Natural killer cell (primary cell): Measurements from ENCODE around the gene CRELD1. TPM values are rescaled to one million over a fixed set of nuclear protein-coding genes. Genes with fewer than 3 reads are reported as not detected.

Source experiments
- ATAC-seq, 3 donors: fragments of 150-1000 bp in 2 of 3; fragments of 200-7000 bp in 1 of 3; cut with Tn5 transposase; 1 replicate in 1 of 3; 2 replicates in 2 of 3; pipeline ENCODE4 v1.10.0; 2021; ENCODE audit warnings: mild to moderate bottlenecking in 2 of 3, moderate library complexity in 2 of 3
- DNase-seq, 2 donors: peaks; one replicate each; pipeline versions ENCODE4 v3.0.0 to v3.0.0-alpha.2; 2013 to 2021; ENCODE audit warnings: mixed read lengths in 1 of 2
- H3K27ac ChIP-seq: one replicate; pipeline ENCODE4 v1.5.1; 2013; ENCODE audit warnings: mild to moderate bottlenecking, low read length
- H3K27me3 ChIP-seq: one replicate; pipeline ENCODE4 v1.6.1; 2013; ENCODE audit warnings: low read length; ENCODE audit not compliant: control insufficient read depth, insufficient read depth
- H3K36me3 ChIP-seq: one replicate; pipeline ENCODE4 v1.6.1; 2013; ENCODE audit warnings: low read length; ENCODE audit not compliant: control insufficient read depth, insufficient read depth
- H3K4me1 ChIP-seq: one replicate; pipeline ENCODE4 v1.6.1; 2013; ENCODE audit warnings: low read length; ENCODE audit not compliant: control insufficient read depth, insufficient read depth
- H3K4me3 ChIP-seq: one replicate; pipeline ENCODE4 v1.5.1; 2013; ENCODE audit warnings: low read length
- H3K9me3 ChIP-seq: one replicate; pipeline ENCODE4 v1.6.1; 2013; ENCODE audit warnings: low read length; ENCODE audit not compliant: control insufficient read depth, insufficient read depth
- H3K27ac Mint-ChIP-seq, 2 donors: one replicate each; pipeline ENCODE4 v1.8.0; 2022; ENCODE audit warnings: mild to moderate bottlenecking in 2 of 2, mixed read lengths in 2 of 2, moderate library complexity in 1 of 2
- H3K27me3 Mint-ChIP-seq, 2 donors: one replicate each; pipeline ENCODE4 v1.8.0; 2022; ENCODE audit warnings: low read depth in 2 of 2, mixed read lengths in 2 of 2
- H3K36me3 Mint-ChIP-seq: one replicate; pipeline ENCODE4 v1.8.0; 2022; ENCODE audit warnings: mixed read lengths
- H3K4me1 Mint-ChIP-seq, 2 donors: one replicate each; pipeline ENCODE4 v1.8.0; 2022; ENCODE audit warnings: mixed read lengths in 2 of 2
- H3K4me3 Mint-ChIP-seq: one replicate; pipeline ENCODE4 v1.8.0; 2022; ENCODE audit warnings: mild to moderate bottlenecking, moderate library complexity, mixed read lengths
- H3K9me3 Mint-ChIP-seq, 2 donors: one replicate each; pipeline ENCODE4 v1.8.0; 2022; ENCODE audit warnings: mixed read lengths in 2 of 2
- CTCF ChIP-seq: fragments of 200-600 bp; IDR thresholded peaks from one replicate; pipeline ENCODE4 v1.8.0; 2022; ENCODE audit warnings: antibody characterized with exemption
- WGBS: methylation state at CpG from one replicate; pipeline ENCODE4 v1.1.7; 2013; ENCODE audit warnings: missing lambda C conversion rate; ENCODE audit not compliant: insufficient coverage; 5-methylcytosine and 5-hydroxymethylcytosine counted together
- intact Hi-C: fragments of 100-400 bp; cut with micrococcal nuclease; formaldehyde crosslinking; loops from one replicate; pipeline ENCODE4 v1.14.2; 2022
- total RNA-seq, 4 donors: library from RNA; stranded (reverse); fragments of 120-200 nt in 1 of 4; gene quantifications; one replicate each; pipeline versions ENCODE4 v1.2.3 to v1.2.4, GENCODE V29; 2013 to 2022

Gene CRELD1
- total RNA-seq, 3 donors from 2014 or later (not counting 1 experiment from before 2014, with no cell fraction given) = 29.1 to 35.6 (median 32.9) TPM

DNA sequence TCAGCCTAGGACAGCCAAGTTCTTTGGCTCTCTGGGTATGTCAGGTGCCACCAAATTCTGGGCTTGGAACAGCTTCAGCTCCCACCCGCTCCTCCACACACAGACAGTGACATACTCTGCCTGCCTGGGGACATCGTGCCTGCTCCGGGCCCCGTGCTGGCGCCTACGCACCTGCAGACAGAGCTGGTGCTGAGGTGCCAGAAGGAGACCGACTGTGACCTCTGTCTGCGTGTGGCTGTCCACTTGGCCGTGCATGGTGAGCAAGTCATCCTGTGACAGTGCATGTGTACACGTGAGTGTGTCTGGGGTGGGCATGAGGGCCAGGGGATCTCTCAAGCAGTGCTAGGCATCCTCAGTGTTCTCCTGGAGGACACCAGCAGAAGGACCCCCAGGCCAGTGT is 15.8 kb upstream of the CRELD1 start:
- H3K36me3 Mint-ChIP-seq = no peaks in the 10 kb centered on the region
- H3K9me3 Mint-ChIP-seq = no peaks in the 10 kb centered on the region
- no peak overlapping the region for H3K27ac Mint-ChIP-seq
- Histone ChIP-seq H3K27ac (no peak overlapping the region), H3K9me3 (no peaks in the 10 kb centered on the region), H3K36me3 (no peaks in the 10 kb centered on the region), H3K4me3 (no peak overlapping the region), H3K4me1 (peaks cover 21% of the 10 kb centered on the region), H3K27me3 (no peaks in the 10 kb centered on the region)
- no peak for ATAC-seq
- no peak for DNase-seq
- H3K27me3 Mint-ChIP-seq = no peaks in the 10 kb centered on the region
- no peak overlapping the region for H3K4me3 Mint-ChIP-seq
- intact Hi-C loops = no loop called here
- 97% methylated on average over 10 of the region's 10 CpGs for WGBS
- peaks cover 0 to 19% of the 10 kb centered on the region in 2 donors for H3K4me1 Mint-ChIP-seq
- TF ChIP-seq CTCF = no peak

DNA sequence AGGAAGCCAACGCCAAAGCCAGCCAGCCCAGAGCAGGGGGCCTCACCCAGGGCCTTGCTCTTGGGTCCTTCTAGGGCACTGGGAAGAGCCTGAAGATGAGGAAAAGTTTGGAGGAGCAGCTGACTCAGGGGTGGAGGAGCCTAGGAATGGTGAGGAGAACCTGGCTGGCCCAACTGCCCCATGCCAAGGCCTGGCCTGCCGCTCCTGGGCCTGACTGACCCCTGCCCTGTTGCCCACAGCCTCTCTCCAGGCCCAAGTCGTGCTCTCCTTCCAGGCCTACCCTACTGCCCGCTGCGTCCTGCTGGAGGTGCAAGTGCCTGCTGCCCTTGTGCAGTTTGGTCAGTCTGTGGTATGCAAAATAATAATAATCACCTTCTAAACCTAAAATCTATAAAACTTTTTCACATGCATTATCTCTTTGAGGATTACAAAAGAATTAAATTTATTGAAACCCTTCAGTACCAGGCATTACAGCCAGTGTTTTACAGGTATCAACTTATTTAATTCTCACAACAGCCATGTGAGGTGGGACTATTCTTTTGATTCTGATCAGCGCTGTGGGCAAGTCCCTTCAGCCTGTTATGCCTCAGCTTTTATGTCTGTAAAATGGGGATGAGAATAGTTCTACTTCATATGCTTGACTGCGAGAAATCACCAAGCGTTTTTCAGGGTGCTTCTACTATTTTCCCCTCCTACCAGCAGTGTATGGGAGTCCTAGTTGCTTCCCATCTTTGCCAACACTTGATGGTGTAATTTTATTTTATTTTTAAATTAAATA is 15.2 kb upstream of the CRELD1 start:
- WGBS = 98% methylated on average over 5 of the region's 8 CpGs

DNA sequence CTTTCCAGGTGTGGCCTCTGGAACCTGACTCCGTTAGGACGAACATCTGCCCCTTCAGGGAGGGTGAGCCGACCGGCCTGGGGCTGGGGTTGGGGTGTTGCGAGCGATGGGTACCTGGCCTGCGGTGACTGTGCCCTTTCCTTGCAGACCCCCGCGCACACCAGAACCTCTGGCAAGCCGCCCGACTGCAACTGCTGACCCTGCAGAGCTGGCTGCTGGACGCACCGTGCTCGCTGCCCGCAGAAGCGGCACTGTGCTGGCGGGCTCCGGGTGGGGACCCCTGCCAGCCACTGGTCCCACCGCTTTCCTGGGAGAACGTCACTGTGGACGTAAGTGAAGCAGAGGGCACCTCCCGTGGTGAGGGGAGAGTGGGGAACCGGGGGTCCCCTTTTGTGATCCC is 5.5 kb upstream of the CRELD1 start:
- peaks cover 12 to 15% of the 10 kb centered on the region in 2 donors for H3K4me1 Mint-ChIP-seq
- H3K36me3 Mint-ChIP-seq = no peaks in the 10 kb centered on the region
- DNase-seq (no peak), ATAC-seq (no peak)
- H3K4me3 ChIP-seq = no peak overlapping the region
- H3K27me3 ChIP-seq = no peaks in the 10 kb centered on the region
- no peak for TF ChIP-seq CTCF
- intact Hi-C loops = no loop called here
- H3K4me1 ChIP-seq = peaks cover 12% of the 10 kb centered on the region
- no peak overlapping the region for H3K27ac ChIP-seq
- no peak overlapping the region for H3K27ac Mint-ChIP-seq
- no peaks in the 10 kb centered on the region for H3K9me3 Mint-ChIP-seq
- no peaks in the 10 kb centered on the region for H3K9me3 ChIP-seq
- WGBS = 96% methylated on average over 21 of the region's 23 CpGs
- H3K4me3 Mint-ChIP-seq = no peak overlapping the region
- H3K36me3 ChIP-seq = no peaks in the 10 kb centered on the region
- peaks cover 0 to 3% of the 10 kb centered on the region in 2 donors for H3K27me3 Mint-ChIP-seq

More for the DNA sequence above, 15.2 kb upstream of the CRELD1 start:
- Histone ChIP-seq H3K36me3 (no peaks in the 10 kb centered on the region), H3K27ac (no peak overlapping the region), H3K4me3 (no peak overlapping the region), H3K4me1 (peaks cover 21% of the 10 kb centered on the region), H3K9me3 (no peaks in the 10 kb centered on the region), H3K27me3 (no peaks in the 10 kb centered on the region)
- no peak overlapping the region for H3K27ac Mint-ChIP-seq
- H3K9me3 Mint-ChIP-seq = no peaks in the 10 kb centered on the region
- H3K27me3 Mint-ChIP-seq = no peaks in the 10 kb centered on the region
- intact Hi-C loops = no loop called here
- no peak for DNase-seq
- no peak for ATAC-seq
- no peak for TF ChIP-seq CTCF
- H3K4me3 Mint-ChIP-seq = peak overlapping the region; percentile 29
- H3K4me1 Mint-ChIP-seq = peaks cover 0 to 19% of the 10 kb centered on the region in 2 donors
- no peaks in the 10 kb centered on the region for H3K36me3 Mint-ChIP-seq
